IMR-90 (cell line): ENCODE measurements around the gene MAST3. TPM values are rescaled to one million over a fixed set of nuclear protein-coding genes. Genes with fewer than 3 reads are reported as not detected.

Experiments used
- ATAC-seq: fragments of 200-7000 bp; cut with Tn5 transposase; 2 replicates; pipeline ENCODE4 v1.9.1; 2020; ENCODE audit warnings: low read depth, mild to moderate bottlenecking, moderate library complexity
- BruUV-seq: library from RNA; stranded (reverse); fragments of 400-500 nt; replicated peaks from 2 replicates; lab custom pipeline; 2021; lab: Mats Ljungman, UMichigan
- CTCF ChIA-PET: fragments of 300-600 bp; formaldehyde crosslinking; extraction: SDS; loops from one replicate; lab custom pipeline; 2021; ENCODE audit warnings: antibody characterized with exemption; lab: Yijun Ruan, JAX
- POLR2A ChIA-PET: fragments of 300-600 bp; sonication (Branson Sonifier 250); formaldehyde crosslinking; loops from one replicate; lab custom pipeline; 2022; ENCODE audit warnings: antibody characterized with exemption; ENCODE audit not compliant: unreplicated experiment; lab: Charles Lee
- DNase-seq: peaks from one replicate; pipeline ENCODE4 v3.0.0; 2013
- H2AFZ ChIP-seq: replicated peaks from 2 replicates; pipeline ENCODE3; 2013; ENCODE audit warnings: low read length, mild to moderate bottlenecking; ENCODE audit not compliant: poor library complexity
- H2AK5ac ChIP-seq: 2 replicates; pipeline ENCODE4 v1.6.1; 2013; ENCODE audit warnings: low read depth, low read length, inconsistent platforms
- H2AK9ac ChIP-seq: replicated peaks from 2 replicates; pipeline ENCODE3; 2013; ENCODE audit warnings: mild to moderate bottlenecking, low read depth, low read length, moderate library complexity; ENCODE audit not compliant: poor library complexity
- H2BK120ac ChIP-seq: 2 replicates; pipeline ENCODE4 v1.6.1; 2013; ENCODE audit warnings: low read depth, low read length, inconsistent platforms
- H2BK15ac ChIP-seq: 3 replicates; pipeline ENCODE4 v1.6.1; 2013; ENCODE audit warnings: low read depth, low read length, inconsistent platforms
- H2BK20ac ChIP-seq: 2 replicates; pipeline ENCODE4 v1.6.1; 2013; ENCODE audit warnings: low read depth, mild to moderate bottlenecking, inconsistent platforms, low read length, moderate library complexity
- H2BK5ac ChIP-seq: 2 replicates; pipeline ENCODE4 v1.6.1; 2013; ENCODE audit warnings: mild to moderate bottlenecking, low read depth, low read length, inconsistent platforms; ENCODE audit not compliant: poor library complexity, severe bottlenecking
- H3K14ac ChIP-seq: replicated peaks from 2 replicates; pipeline ENCODE4 v1.6.1; 2013; ENCODE audit warnings: low read depth, low read length, inconsistent platforms
- H3K18ac ChIP-seq: 2 replicates; pipeline ENCODE4 v1.6.1; 2013; ENCODE audit warnings: low read depth, low read length, control low read depth
- H3K23ac ChIP-seq: 2 replicates; pipeline ENCODE4 v1.6.1; 2013; ENCODE audit warnings: low read depth, low read length, inconsistent platforms
- H3K27ac ChIP-seq: 2 replicates; pipeline ENCODE4 v1.5.1; 2013; ENCODE audit warnings: mild to moderate bottlenecking, control low read depth, low read length; ENCODE audit not compliant: insufficient read depth
- H3K27me3 ChIP-seq: 2 replicates; pipeline ENCODE4 v1.6.1; 2013; ENCODE audit warnings: low read length; ENCODE audit not compliant: control insufficient read depth, insufficient read depth
- H3K36me3 ChIP-seq: 2 replicates; pipeline ENCODE4 v1.6.1; 2013; ENCODE audit warnings: low read length, mixed read lengths; ENCODE audit not compliant: control insufficient read depth, insufficient read depth
- H3K4ac ChIP-seq: 2 replicates; pipeline ENCODE4 v1.6.1; 2013; ENCODE audit warnings: low read depth, low read length, inconsistent platforms
- H3K4me1 ChIP-seq: 2 replicates; pipeline ENCODE4 v1.6.1; 2013; ENCODE audit warnings: low read length, mixed read lengths; ENCODE audit not compliant: control insufficient read depth, insufficient read depth
- H3K4me2 ChIP-seq: 2 replicates; pipeline ENCODE4 v1.6.1; 2013; ENCODE audit warnings: low read depth, mild to moderate bottlenecking, control low read depth, low read length, moderate library complexity
- H3K4me3 ChIP-seq: 2 replicates; pipeline ENCODE4 v1.5.1; 2013; ENCODE audit warnings: low read depth, mild to moderate bottlenecking, control low read depth, low read length, moderate library complexity; ENCODE audit not compliant: insufficient read depth
- H3K56ac ChIP-seq: 2 replicates; pipeline ENCODE4 v1.6.1; 2013; ENCODE audit warnings: low read length, inconsistent platforms; ENCODE audit not compliant: insufficient read depth; ENCODE audit errors: extremely low read depth
- H3K79me1 ChIP-seq, 2 experiments: 2 replicates each; pipeline ENCODE4 v1.6.1; 2013; ENCODE audit warnings: low read length in 2 of 2, inconsistent platforms in 1 of 2, low read depth in 1 of 2
- H3K9ac ChIP-seq: 2 replicates; pipeline ENCODE4 v1.6.1; 2013; ENCODE audit warnings: low read depth, low read length, control low read depth
- H3K9me1 ChIP-seq: 2 replicates; pipeline ENCODE4 v1.6.1; 2013; ENCODE audit warnings: low read length, inconsistent platforms; ENCODE audit not compliant: insufficient read depth
- H3K9me3 ChIP-seq: 2 replicates; pipeline ENCODE4 v1.6.1; 2013; ENCODE audit warnings: low read length; ENCODE audit not compliant: control insufficient read depth, insufficient read depth
- H4K20me1 ChIP-seq: 2 replicates; pipeline ENCODE4 v1.6.1; 2013; ENCODE audit warnings: low read length, inconsistent platforms; ENCODE audit not compliant: insufficient read depth
- H4K5ac ChIP-seq: 2 replicates; pipeline ENCODE4 v1.6.1; 2013; ENCODE audit warnings: mild to moderate bottlenecking, low read depth, low read length, control low read depth
- H4K8ac ChIP-seq, 2 experiments: 2 replicates each; pipeline ENCODE4 v1.6.1; 2013; ENCODE audit warnings: low read depth in 2 of 2, low read length in 2 of 2, control low read depth in 1 of 2, inconsistent platforms in 1 of 2
- H4K91ac ChIP-seq: 2 replicates; pipeline ENCODE4 v1.6.1; 2013; ENCODE audit warnings: low read depth, low read length, inconsistent platforms; ENCODE audit not compliant: insufficient read depth
- CHD1 ChIP-seq: IDR thresholded peaks from 2 replicates; pipeline ENCODE4 v1.6.1; 2012; ENCODE audit warnings: low read depth, low read length, improper control_type of control experiment
- POLR2A ChIP-seq: IDR thresholded peaks from 2 replicates; pipeline ENCODE4 v1.6.1; 2012; ENCODE audit warnings: mild to moderate bottlenecking, low read depth, low read length
- USF2 ChIP-seq: fragments of 150-350 bp; IDR thresholded peaks from 2 replicates; pipeline ENCODE4 v1.6.1; 2017; ENCODE audit warnings: mild to moderate bottlenecking, antibody characterized with exemption, low read length, low read depth
- WGBS, 2 experiments: methylation state at CpG; one replicate each; pipeline versions ENCODE4 v1.1.5 to v1.1.7; 2013; ENCODE audit warnings: missing lambda C conversion rate in 2 of 2; ENCODE audit not compliant: insufficient read length in 1 of 2; ENCODE audit errors: extremely low coverage in 2 of 2; 5-methylcytosine and 5-hydroxymethylcytosine counted together
- dilution Hi-C: fragments of 300-500 bp; cut with HindIII; formaldehyde crosslinking; loops from one replicate; pipeline ENCODE4 v1.14.3; 2018; ENCODE audit warnings: low sequenced_read_pairs; ENCODE audit not compliant: unreplicated experiment
- in situ Hi-C: fragments of 300-500 bp; cut with MboI; formaldehyde crosslinking; loops from 3 replicates; pipeline ENCODE4 v1.14.3; 2019; ENCODE audit warnings: low sequenced_read_pairs, inconsistent platforms, mixed read lengths
- intact Hi-C: fragments of 100-400 bp; cut with micrococcal nuclease; formaldehyde crosslinking; loops from 2 replicates; pipeline ENCODE4 v1.10.0; 2022
- polyA plus RNA-seq, 3 experiments: library from polyadenylated mRNA; depleted of rRNA; stranded (reverse); fragments of >200 nt; gene quantifications; 2 replicates each; pipeline ENCODE4 v1.2.3, GENCODE V29; 2012; ENCODE audit warnings: low replicate concordance in 1 of 3
- total RNA-seq: library from RNA; depleted of rRNA; stranded (reverse); fragments of >200 nt; gene quantifications from 2 replicates; pipeline ENCODE4 v1.2.3, GENCODE V29; 2012

MAST3 gene
- total and polyA plus RNA-seq, 2 of the 4 experiments (the other 2 are of a cell fraction), result 1.3 to 4.3 TPM

GRCh38 chr19:18093439-18094161, 4.0 kb upstream of the MAST3 start:
- no peak overlapping the region for H3K23ac ChIP-seq
- H2AFZ ChIP-seq, result peak overlapping the region; percentile 51
- peaks cover 3% of the 10 kb centered on the region; the same call in 1 of the 2 replicates for H3K4me1 ChIP-seq
- H4K8ac ChIP-seq, result no peak overlapping the region; a peak in 1 of 4 replicates
- H3K9me1 ChIP-seq, result no peaks in the 10 kb centered on the region
- no peak overlapping the region for H3K27ac ChIP-seq
- CTCF ChIA-PET, result no interaction called here
- H2AK9ac ChIP-seq, result peak overlapping the region; percentile 26
- BruUV-seq, result no TSS peak
- no peak overlapping the region for H4K5ac ChIP-seq
- H2BK120ac ChIP-seq, result no peak overlapping the region
- no peak overlapping the region for H2BK15ac ChIP-seq
- H2BK5ac ChIP-seq, result no peak overlapping the region
- no peak overlapping the region for H3K9ac ChIP-seq
- no CpG with 5 or more reads among the region's 6 CpGs for WGBS, 2 experiments
- DNase-seq, result peak; percentile 20
- H3K9me3 ChIP-seq, result no peaks in the 10 kb centered on the region
- H3K27me3 ChIP-seq, result peaks cover 5% of the 10 kb centered on the region
- H3K79me1 ChIP-seq, result no peaks in the 10 kb centered on the region
- POLR2A ChIA-PET, result no interaction called here
- H3K4me2 ChIP-seq, result no peak overlapping the region
- H2AK5ac ChIP-seq, result no peak overlapping the region
- H4K20me1 ChIP-seq, result no peaks in the 10 kb centered on the region
- H3K4me3 ChIP-seq, result no peak overlapping the region
- intact Hi-C loops, result no loop called here
- H3K56ac ChIP-seq, result no peak overlapping the region
- TF ChIP-seq USF2 (peak; percentile 91), POLR2A (no peak), CHD1 (no peak)
- no peaks in the 10 kb centered on the region for H3K36me3 ChIP-seq
- H3K18ac ChIP-seq, result no peak overlapping the region
- ATAC-seq, result no peak
- H3K14ac ChIP-seq, result no peak overlapping the region
- in situ Hi-C loops, result no loop called here
- H3K4ac ChIP-seq, result no peak overlapping the region
- H2BK20ac ChIP-seq, result no peak overlapping the region
- H4K91ac ChIP-seq, result no peak overlapping the region
- dilution Hi-C loops, result no loop called here
